PC-3 (cell line): Measurements from ENCODE around the gene TTC7B. TPM values are rescaled to one million over a fixed set of nuclear protein-coding genes. Genes with fewer than 3 reads are reported as not detected.

Experiments used
- ATAC-seq: fragments of 200-7000 bp; cut with Tn5 transposase; 2 replicates; pipeline ENCODE4 v1.9.1; 2020; ENCODE audit warnings: mild to moderate bottlenecking, moderate library complexity
- BruUV-seq: library from RNA; stranded (reverse); fragments of 400-500 nt; replicated peaks from 2 replicates; lab custom pipeline; 2021; lab: Mats Ljungman, UMichigan
- CTCF ChIA-PET: fragments of 300-600 bp; sonication (Branson Sonifier 250); formaldehyde crosslinking; loops from one replicate; lab custom pipeline; 2022; ENCODE audit warnings: antibody characterized with exemption; lab: Charles Lee
- POLR2A ChIA-PET: fragments of 300-600 bp; sonication (Branson Sonifier 250); formaldehyde crosslinking; loops from one replicate; lab custom pipeline; 2022; ENCODE audit warnings: antibody characterized with exemption; ENCODE audit not compliant: unreplicated experiment; lab: Charles Lee
- DNase-seq: peaks from one replicate; pipeline ENCODE4 v3.0.0-alpha.2; 2015
- H2AFZ ChIP-seq: fragments of 300-600 bp; sonication (generic); 2 replicates; pipeline ENCODE4 v1.6.0; 2016; ENCODE audit warnings: antibody characterized with exemption, low read length
- H3F3A ChIP-seq: fragments of 300-600 bp; sonication (generic); one replicate; pipeline ENCODE4 v1.6.0; 2017; ENCODE audit warnings: antibody characterized with exemption, low read length, control low read depth, mild to moderate bottlenecking; ENCODE audit not compliant: unreplicated experiment
- H3K27ac ChIP-seq: fragments of 300-600 bp; sonication (generic); 2 replicates; pipeline ENCODE4 v1.5.1; 2016; ENCODE audit warnings: mild to moderate bottlenecking, low read length
- H3K27me3 ChIP-seq: fragments of 300-600 bp; sonication (generic); 2 replicates; pipeline ENCODE4 v1.6.1; 2016; ENCODE audit warnings: low read length, mixed read lengths
- H3K36me3 ChIP-seq: fragments of 300-600 bp; sonication (generic); 2 replicates; pipeline ENCODE4 v1.6.1; 2016; ENCODE audit warnings: low read depth, mixed run types, low read length, mixed read lengths
- H3K4me1 ChIP-seq: fragments of 300-600 bp; sonication (generic); 2 replicates; pipeline ENCODE4 v1.5.1; 2016; ENCODE audit warnings: low read length; ENCODE audit not compliant: insufficient read depth
- H3K4me2 ChIP-seq: fragments of 300-600 bp; sonication (generic); 2 replicates; pipeline ENCODE4 v1.6.0; 2016; ENCODE audit warnings: low read length
- H3K4me3 ChIP-seq: fragments of 300-600 bp; sonication (generic); 2 replicates; pipeline ENCODE4 v1.5.1; 2016; ENCODE audit warnings: mild to moderate bottlenecking, low read length, mixed read lengths
- H3K79me2 ChIP-seq: fragments of 300-600 bp; sonication (generic); 2 replicates; pipeline ENCODE4 v1.6.1; 2017; ENCODE audit warnings: low read length, mixed read lengths
- H3K9ac ChIP-seq: fragments of 300-600 bp; sonication (generic); 2 replicates; pipeline ENCODE4 v1.6.0; 2016; ENCODE audit warnings: mild to moderate bottlenecking, low read length
- H3K9me2 ChIP-seq: fragments of 300-600 bp; sonication (generic); replicated peaks from 2 replicates; pipeline ENCODE4 v1.6.1; 2016; ENCODE audit warnings: mixed run types, low read length, mixed read lengths
- H3K9me3 ChIP-seq: fragments of 300-600 bp; sonication (generic); 2 replicates; pipeline ENCODE4 v1.6.1; 2016; ENCODE audit warnings: low read length, mixed read lengths
- H4K20me1 ChIP-seq: fragments of 300-600 bp; sonication (generic); 2 replicates; pipeline ENCODE4 v1.6.1; 2016; ENCODE audit warnings: low read length, mixed read lengths
- EZH2 ChIP-seq: fragments of 300-600 bp; sonication (generic); IDR thresholded peaks from one replicate; pipeline ENCODE4 v1.6.1; 2017; ENCODE audit warnings: antibody characterized with exemption, mild to moderate bottlenecking, low read length; ENCODE audit not compliant: unreplicated experiment
- EZH2phosphoT487 ChIP-seq: fragments of 300-600 bp; sonication (generic); IDR thresholded peaks from 2 replicates; pipeline ENCODE4 v1.6.1; 2018; ENCODE audit warnings: mild to moderate bottlenecking, antibody characterized with exemption, low read length, borderline replicate concordance
- intact Hi-C: fragments of 100-400 bp; cut with micrococcal nuclease; formaldehyde crosslinking; loops from 2 replicates; pipeline ENCODE4 v1.9.0; 2023
- total RNA-seq: library from RNA; depleted of rRNA; stranded (reverse); fragments of >200 nt; gene quantifications from 2 replicates; pipeline ENCODE4 v1.2.3, GENCODE V29; 2014
- TF ChIP-seq, protein P1 (sequence below): fragments of 300-600 bp; sonication (generic); conservative IDR thresholded peaks from 2 replicates; pipeline ENCODE4 v1.5.1; 2017; ENCODE audit warnings: antibody characterized with exemption, low read depth, mild to moderate bottlenecking, low read length

Gene TTC7B
- total RNA-seq, 1 experiment from 2014 or later = 45.6 TPM

DNA sequence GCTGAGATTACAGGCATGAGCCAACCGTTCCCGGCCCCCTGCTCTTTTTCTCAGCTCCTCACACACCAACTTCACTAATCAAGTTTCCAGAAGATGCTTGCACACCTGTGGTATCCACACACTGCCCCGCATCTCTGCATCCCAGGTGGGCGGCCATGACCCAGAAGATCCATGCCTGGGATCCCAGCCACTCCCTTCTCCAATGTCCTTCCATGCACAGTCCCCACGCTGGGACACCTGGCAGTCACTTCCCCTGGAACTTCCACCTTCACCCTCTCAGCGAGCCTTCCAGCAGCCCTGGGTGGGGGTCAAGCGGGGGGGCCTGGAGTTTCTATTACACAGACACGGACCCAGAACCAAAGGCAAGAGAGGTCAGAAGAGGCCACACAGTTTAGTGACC, 311.6 kb downstream of the TTC7B start:
- Histone ChIP-seq H3K27me3 (peaks cover 4% of the 10 kb centered on the region; the same call in 1 of the 2 replicates), H2AFZ (no peak overlapping the region), H3K4me1 (peaks cover 14% of the 10 kb centered on the region), H3K27ac (no peak overlapping the region), H3K79me2 (no peaks in the 10 kb centered on the region), H3K9me3 (no peaks in the 10 kb centered on the region), H3F3A (no peaks in the 10 kb centered on the region), H3K9me2 (no peaks in the 10 kb centered on the region), H4K20me1 (no peaks in the 10 kb centered on the region), H3K36me3 (no peaks in the 10 kb centered on the region), H3K4me2 (no peak overlapping the region), H3K4me3 (no peak overlapping the region), H3K9ac (no peak overlapping the region)
- TF ChIP-seq, protein P1, sequence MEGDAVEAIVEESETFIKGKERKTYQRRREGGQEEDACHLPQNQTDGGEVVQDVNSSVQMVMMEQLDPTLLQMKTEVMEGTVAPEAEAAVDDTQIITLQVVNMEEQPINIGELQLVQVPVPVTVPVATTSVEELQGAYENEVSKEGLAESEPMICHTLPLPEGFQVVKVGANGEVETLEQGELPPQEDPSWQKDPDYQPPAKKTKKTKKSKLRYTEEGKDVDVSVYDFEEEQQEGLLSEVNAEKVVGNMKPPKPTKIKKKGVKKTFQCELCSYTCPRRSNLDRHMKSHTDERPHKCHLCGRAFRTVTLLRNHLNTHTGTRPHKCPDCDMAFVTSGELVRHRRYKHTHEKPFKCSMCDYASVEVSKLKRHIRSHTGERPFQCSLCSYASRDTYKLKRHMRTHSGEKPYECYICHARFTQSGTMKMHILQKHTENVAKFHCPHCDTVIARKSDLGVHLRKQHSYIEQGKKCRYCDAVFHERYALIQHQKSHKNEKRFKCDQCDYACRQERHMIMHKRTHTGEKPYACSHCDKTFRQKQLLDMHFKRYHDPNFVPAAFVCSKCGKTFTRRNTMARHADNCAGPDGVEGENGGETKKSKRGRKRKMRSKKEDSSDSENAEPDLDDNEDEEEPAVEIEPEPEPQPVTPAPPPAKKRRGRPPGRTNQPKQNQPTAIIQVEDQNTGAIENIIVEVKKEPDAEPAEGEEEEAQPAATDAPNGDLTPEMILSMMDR = no peak
- TF ChIP-seq EZH2phosphoT487 = no peak
- no peak for TF ChIP-seq EZH2
- POLR2A ChIA-PET = no interaction called here
- CTCF ChIA-PET = no interaction called here
- ATAC-seq (no peak), DNase-seq (no peak)
- intact Hi-C loops = no loop called here
- BruUV-seq = no TSS peak

DNA sequence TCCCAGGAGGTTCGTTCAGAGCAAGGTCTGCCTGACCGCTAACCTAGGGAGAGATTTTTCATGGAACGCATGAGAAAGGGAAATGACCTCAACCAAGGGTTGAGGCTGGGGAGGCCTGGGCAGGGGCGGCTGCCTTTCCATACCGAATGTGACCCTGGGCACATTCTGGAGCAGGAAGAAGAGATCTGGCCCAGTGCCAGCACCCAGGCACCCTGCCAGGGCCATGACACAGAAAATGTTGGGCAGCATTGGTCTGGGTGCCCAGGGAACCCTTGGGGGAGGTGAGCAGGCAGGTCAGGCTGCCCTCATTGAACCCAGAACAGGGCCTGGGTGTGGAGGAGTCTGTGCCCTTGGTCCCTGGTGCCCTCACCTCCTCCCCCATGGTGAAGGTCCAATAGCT, 312.6 kb downstream of the TTC7B start:
- no peak for ATAC-seq
- intact Hi-C loops = no loop called here

DNA sequence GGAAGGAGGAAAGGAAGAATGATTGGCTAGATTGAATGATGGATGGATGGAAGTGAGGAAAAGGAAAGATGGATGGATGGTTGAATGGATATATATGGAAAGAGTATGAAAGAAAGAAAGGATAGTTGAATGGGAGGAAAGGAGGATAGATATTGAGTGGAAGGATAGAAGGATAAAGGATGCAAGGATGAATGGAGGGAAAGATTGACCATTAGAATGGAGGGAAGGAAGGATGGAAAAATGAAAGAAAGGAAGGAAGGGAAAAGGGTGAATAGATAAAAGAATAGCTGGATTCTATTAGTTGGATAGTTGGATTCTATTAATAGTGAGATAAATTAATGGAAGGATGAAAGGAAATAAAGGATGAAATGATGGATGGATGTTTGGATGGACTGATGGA, 313.5 kb downstream of the TTC7B start:
- no peak for TF ChIP-seq EZH2phosphoT487
- TF ChIP-seq EZH2 = no peak
- TF ChIP-seq, protein P1 = no peak

More for the DNA sequence above, 312.6 kb downstream of the TTC7B start:
- CTCF ChIA-PET = no interaction called here
- Histone ChIP-seq H4K20me1 (no peaks in the 10 kb centered on the region), H3K4me1 (peaks cover 4% of the 10 kb centered on the region), H2AFZ (no peak overlapping the region), H3K27me3 (peaks cover 1% of the 10 kb centered on the region; the same call in 1 of the 2 replicates), H3K36me3 (no peaks in the 10 kb centered on the region), H3K9me3 (no peaks in the 10 kb centered on the region), H3K9me2 (no peaks in the 10 kb centered on the region), H3K79me2 (no peaks in the 10 kb centered on the region), H3K27ac (no peak overlapping the region), H3K4me2 (no peak overlapping the region), H3K4me3 (no peak overlapping the region), H3F3A (no peaks in the 10 kb centered on the region), H3K9ac (no peak overlapping the region)
- BruUV-seq = no TSS peak
- no peak for DNase-seq
- POLR2A ChIA-PET = no interaction called here
- TF ChIP-seq EZH2phosphoT487 (no peak), EZH2 (no peak)
- TF ChIP-seq, protein P1 = no peak

More for the DNA sequence above, 313.5 kb downstream of the TTC7B start:
- H3K4me1 ChIP-seq = no peaks in the 10 kb centered on the region
- BruUV-seq = no TSS peak
- H3F3A ChIP-seq = no peaks in the 10 kb centered on the region
- H3K27me3 ChIP-seq = no peaks in the 10 kb centered on the region; the same call in 1 of the 2 replicates
- H3K9ac ChIP-seq = no peak overlapping the region
- no peak for DNase-seq
- H3K4me2 ChIP-seq = no peak overlapping the region
- intact Hi-C loops = no loop called here
- H3K79me2 ChIP-seq = no peaks in the 10 kb centered on the region
- ChIA-PET CTCF (no interaction called here), POLR2A (no interaction called here)
- H3K4me3 ChIP-seq = no peak overlapping the region
- H2AFZ ChIP-seq = no peak overlapping the region
- no peaks in the 10 kb centered on the region for H3K9me3 ChIP-seq
- H3K27ac ChIP-seq = no peak overlapping the region
- ATAC-seq = no peak
- no peaks in the 10 kb centered on the region for H3K9me2 ChIP-seq
- no peaks in the 10 kb centered on the region for H4K20me1 ChIP-seq
- no peaks in the 10 kb centered on the region for H3K36me3 ChIP-seq
